Femur (tissue), 1 donor: ENCODE results near the gene PLCB2.

Experiments
- DNase-seq: peaks from one replicate; pipeline ENCODE4 v3.0.0-alpha.2; 2017

PLCB2 gene

DNA sequence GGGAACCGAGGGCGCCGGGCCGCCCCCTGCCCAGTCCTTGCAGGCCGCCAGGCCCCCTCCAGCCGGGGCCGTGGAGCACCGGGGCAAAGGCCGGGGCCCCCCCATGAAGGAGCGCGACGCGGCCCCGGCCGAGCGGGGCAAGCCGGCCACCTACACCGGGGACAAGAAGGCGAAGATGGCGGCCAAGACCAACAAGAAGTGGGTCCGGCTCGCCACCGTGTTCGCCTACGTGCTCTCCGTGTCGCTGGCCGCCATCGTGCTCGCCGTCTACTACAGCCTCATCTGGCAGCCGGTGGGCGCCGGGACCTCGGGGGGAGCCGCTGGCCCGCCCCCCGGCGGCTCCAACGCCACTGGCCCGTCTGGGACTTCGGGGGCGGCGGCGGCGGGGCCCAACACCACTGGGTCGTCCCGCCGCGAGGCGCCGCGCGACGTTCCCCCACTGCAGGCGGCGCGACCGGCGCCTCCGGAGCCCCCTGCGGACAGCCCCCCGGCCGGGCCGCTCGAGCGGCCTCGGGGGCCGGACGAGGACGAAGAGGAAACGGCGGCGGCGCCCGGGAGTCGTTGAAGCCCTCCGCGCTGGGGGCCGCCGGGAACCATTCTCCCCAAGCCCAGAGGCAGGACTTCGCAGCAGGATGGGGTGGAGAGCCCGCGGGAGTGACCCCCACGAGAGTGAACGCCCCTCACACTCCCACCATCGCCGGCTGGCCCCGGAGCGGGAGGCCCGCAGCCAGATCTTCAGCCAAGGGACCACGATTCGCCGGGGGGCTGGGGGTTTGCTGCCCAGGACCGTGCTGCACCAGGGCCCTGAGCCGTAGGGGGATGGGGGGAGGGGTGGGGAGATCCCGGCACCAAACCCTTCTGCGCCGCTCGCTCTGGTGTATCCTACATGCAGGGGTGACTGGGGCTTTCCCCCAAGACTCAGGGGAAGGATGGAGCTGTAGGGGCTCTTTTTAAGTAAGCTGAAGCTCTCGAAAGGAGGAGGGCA is 16.5 kb upstream of the PLCB2 start:
- no peak for DNase-seq

DNA sequence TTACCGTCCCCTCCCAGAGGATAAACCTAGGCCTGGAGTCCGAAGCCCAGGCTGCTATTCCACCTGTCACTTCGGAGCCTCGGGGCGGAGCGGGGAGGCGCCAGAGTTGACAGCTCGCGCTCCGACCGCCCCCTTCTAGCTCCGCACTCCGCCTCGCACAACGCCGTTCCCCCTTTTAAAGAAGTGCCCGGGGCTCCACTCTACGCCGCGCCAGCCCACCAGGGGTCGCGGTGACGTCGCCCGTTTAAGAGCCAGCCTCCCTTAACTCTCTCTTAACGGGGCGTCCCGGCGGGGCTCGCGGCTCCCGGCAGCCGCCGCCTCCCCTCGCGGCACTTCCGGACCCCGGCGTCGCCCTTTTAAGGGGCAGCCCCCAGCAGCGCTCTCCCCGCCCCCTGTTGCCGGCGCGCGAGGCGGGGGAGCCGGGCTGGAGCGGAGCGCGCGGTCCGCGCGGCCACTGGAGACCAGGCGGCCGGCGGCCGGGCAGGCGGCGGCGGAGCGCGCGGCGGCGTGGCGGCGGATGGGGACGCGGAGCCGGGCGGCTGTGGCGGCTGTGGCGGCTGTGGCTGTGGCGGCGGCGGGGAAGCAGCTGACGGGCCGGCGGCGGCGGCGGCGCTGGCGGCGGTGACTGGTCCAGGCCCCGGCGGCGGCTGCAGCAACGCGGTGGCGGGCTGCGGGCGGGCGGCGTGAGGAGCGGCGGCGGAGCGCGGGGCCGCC is 15.7 kb upstream of the PLCB2 start, which contains the start of gene INAFM2:
TSS of gene INAFM2 (plus strand) at position 454 of the 714 bp plus-strand sequence. CDS start 364 bp downstream, outside the sequence.
- peak; percentile 94 for DNase-seq

DNA sequence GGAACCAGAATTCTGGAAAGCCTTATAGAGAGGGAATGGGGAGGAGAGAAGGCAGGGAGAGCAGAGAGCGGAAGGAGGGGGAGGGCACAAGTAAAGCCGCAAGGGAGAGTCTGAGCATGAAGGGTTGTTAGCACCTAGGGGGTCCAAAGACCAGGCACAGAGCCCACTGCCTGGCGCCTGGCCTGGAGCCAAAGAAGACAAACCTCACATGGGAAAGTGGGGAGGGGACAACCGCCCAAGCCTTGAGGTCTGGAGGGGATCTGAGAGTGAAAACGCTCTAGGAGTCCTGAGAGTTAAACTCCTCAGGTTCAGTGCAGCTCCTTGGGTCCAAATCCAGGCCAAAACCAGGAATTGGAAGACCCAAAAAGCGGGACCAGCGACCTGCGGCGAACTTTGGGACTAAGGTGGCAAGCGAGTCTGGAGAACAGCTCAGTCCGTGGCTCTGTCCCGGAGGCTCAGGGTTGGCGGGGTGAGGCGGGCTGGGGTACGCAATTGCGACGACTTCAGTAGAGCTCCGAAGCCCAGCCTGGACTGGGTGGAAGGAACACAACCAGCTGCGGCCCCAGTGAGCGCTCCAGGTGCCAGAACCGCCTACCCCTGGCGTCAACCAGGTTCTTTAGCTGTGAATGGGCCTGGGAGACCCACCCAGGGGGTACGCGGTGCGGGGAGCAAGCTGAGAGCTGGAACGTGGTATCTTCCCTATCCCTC is 14.9 kb upstream of the PLCB2 start:
- no peak for DNase-seq

DNA sequence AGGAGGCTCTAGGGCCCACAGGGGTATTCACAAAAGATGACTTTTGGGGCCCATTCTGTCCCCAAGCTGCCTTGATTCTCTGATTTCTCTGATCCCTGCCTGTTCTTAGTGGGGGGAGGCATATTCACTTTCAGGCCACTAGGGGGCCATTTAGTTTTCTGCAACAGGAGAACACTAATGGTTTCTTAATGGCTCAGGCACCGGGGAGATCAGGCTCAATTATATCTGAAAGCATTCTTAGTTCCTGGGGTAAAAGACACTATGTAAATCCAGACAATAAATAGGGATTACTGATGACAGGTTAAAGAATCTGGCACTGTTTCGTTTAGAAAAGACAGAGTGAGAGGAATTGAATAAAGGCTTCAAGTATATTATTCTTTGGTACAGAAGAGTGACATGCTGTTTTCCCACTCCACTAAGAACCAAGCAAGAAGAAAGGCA is 13.2 kb upstream of the PLCB2 start:
- no peak for DNase-seq

DNA sequence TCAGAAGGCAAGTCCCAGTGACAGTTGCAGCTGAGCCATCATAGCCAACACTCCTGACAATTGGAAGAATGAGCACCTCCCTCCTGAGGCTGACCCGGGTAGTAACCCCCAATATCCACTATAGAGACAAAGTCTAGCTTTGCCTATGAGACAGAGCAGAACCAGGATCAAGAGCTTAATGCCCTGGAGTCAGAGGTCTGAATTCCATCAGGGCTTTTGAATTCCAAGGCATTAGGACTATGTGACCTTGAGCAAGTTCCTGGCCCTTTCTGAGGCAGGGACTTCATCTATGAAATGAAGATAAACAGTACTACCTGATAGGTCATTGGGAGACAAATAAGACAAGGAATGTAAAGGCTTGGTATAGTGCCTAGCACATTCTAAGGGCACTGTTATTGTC is 12.7 kb upstream of the PLCB2 start:
- no peak for DNase-seq

DNA sequence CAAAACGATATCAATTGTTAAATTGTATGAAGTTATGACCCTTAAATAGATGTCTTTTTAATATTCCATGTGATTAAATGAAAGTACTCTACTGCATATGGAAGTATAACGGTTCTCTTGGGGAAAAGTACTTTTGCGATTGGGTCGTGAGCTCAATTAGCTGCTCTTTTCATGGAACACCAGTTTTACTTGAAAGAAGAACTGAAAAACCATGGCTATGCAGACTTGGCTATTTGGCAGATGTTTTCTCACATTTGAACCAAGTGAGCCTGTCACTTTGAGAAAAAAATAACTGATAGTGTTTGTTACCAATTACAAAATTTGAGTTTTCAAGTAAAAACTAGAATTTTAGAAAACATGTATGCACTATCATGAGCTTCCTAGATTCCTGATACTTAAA is 9.8 kb upstream of the PLCB2 start:
- DNase-seq = no peak

DNA sequence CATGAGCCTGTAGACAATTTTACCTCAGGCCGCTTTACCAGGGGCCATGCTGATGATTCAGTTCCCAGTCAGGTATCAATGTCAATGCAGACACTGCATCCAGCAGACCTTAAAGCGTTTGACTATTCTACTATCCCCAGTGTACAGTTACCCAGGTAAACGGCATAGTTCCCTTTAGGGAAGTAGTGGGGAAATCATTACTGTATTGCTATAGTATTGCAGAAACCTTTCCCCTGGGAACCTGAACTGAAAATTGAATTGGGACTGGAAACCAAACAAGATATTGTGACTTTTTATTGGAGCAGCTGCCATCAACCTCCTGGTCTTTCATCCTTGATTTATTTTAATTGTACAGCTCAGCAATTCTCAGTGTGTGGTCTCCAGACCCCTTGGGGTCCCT is 9.2 kb upstream of the PLCB2 start:
- no peak for DNase-seq

DNA sequence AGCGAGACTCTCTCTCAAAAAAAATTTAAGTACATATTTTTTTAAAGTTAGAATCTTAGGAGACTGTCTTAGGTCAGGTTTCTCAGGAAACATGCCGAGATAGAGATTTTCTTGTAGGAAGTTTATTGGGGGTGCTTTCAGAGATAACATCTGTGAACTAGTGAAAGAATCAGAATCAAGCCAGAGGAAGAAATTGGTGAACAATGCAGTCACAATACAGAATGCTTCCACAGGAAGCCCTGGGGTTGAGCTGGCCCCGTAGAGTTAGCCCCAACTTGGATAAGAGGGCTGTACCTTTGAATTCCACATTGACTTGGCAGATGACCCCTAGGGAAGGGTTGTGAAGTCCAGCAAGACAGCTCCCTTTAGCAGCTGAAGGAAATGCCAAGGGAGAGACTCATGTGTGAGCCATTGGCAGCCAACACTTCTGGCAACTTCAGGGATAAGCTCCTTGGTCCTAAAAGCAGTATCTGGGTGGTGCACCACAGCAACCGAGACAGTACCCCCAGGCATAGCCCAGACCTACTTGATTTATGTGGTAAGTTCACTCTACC is 7.1 kb upstream of the PLCB2 start:
- DNase-seq = no peak

DNA sequence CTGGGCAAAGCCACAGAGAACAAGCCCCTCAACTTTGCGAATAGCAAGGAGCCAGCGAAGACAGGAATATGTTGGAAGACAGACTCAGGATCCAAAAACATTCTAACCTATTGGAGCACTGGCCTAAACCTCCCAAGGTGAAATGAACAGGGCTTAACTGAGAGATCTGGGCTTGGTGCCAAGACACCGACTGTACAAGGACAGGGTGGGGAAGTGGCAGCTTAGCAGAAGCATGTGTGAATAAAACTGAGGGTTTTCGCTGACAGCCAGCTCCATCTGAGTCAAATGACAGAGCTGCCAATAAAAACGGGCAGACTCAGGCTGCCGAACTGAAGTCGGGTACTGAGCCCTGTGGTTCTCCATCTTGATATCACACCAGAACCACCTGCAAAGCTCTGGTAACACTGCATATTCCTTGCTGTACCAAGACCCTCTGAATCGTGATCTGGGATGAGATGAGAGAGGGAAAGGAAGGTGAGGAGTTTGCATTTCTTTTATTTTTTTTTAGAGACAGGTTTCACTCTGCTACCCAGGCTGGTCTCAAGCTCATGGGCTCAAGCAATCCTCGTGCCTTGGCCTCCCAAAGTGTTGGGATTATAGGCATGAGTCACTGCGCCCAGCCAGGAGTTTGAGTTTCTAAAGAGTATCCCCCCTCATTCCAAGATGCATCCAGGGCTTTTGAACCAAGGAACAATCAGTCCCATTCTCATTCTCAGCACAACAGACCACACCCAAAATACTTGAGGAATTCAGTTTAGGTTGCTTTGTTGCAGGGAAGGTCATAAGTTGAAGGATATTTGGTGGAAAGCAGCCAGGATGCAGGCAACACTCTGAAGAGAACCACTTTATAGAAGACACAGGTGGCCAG is 6.0 kb upstream of the PLCB2 start:
- no peak for DNase-seq

DNA sequence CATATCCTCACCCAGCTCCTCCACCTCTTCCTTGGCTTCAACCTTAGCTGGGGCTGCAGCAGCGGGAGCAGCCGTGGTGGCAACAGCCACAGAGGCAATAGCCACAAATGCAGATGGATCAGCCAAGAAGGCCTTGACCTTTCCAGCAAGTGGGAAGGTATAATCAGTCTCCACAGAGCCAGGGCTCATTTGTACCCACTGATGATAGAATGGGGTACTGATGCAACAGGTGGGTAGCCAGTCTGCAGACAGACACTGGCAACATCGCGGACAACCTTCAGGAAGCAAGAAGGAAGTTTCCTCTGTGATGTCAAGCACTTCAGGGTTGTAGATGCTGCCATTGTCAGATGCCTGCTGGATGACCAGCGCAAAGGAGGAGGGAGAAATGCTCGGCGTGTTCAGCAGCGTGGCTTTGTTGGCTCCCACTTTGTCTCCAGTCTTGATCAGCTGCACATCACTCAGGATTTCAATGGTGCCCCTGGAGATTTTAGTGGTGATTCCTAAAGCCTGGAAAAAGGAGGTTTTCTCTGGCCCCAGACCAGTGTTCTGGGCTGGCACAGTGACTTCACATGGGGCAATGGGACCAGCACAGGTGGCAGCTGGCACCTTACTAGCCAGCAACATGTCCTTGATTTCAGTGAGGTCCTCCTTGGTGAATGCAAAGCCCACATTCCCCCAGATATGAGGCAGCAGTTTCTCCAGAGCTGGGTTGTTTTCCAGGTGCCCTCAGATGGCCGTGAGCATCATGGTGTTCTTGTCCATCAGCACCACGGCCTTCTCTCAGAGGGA is 4.8 kb upstream of the PLCB2 start:
- no peak for DNase-seq

DNA sequence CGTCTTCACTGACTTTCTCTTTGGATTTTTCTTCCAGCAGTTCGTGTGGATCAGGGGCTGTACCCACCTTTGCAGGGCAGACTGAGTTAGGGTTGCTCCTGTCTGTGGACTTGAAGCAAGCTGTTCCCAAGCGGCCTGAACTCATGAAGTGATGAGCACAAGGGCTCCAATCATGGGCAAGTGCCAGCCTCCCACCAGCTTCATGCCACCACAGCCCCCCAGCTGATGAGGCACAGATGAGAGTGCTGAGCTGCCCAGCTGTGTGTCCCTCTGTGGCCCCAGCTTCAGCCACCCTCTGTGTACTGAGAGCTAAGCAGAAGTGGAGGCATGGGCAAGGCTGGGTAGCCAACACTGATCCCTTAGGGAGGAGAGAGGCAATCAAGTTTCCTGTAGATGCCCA is 3.3 kb upstream of the PLCB2 start:
- no peak for DNase-seq

DNA sequence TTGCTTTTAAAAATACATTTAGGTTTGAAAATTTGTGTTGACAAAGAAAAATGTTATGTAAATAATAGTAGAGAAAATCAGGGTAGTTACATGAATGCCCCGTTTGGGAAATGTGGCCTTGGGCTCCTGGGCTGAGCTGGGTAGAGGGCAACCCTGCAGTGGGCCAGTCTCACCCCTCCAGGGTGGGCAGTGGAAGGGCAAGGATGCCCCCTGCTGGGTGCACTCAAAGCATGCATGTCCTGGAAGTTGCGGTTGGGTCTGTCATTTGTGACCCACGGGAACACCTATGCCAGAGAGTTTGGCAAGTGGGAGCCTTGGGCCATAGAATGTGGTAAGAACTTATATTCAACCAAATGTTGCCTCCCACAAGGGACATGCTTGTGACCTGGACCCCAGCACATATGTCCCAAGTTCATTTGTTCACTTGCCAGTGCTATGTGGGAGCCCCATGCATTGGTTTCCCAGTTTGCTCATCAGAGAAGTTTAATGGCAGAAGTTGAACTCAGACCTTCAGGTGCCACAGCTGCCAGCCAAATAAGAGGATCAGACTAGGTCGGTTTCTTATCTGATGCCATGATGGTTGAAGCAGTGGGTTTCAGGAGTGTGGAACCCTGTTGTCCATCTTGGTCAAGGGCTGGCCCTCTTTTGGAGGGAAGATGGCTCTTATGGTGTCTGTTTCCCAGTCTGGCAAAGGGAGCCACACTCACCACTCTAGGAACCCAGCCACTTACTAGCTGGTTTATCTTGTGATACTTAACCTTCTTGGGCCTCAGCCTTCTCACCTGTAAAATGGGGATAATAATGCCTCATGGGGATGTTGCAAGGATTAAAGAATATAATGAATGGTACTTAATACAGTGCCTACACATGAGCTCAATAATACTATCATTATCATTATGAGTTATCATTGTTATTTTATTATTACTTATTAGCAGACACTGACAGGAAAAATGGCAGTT is 2.5 kb upstream of the PLCB2 start:
- DNase-seq = peak; percentile 69

DNA sequence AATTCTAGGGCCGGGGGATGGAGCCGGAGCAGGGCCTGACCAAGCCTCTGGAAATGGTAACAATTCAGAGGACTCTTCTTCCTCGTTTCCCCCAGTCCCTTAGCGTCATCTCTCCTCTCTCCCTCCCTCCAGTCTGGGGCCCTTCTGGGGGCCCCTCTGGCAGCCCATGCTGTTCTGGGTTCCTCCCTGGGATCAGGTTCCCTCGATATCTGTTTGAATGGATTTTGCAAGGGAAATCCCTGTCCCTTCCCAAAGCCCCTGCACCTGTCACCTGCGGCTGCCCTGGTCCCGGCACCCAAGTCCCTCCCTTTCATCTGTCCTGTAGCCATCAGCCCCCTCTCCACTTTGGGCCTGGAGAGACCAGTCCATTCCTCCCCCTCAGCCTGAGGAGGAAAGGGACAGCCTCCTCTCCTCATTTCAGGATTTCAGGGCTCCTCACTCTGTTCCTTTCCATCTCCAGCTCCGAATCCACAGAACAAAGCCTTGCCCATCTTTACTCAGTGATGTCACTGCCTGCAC is 1.7 kb upstream of the PLCB2 start:
- no peak for DNase-seq

DNA sequence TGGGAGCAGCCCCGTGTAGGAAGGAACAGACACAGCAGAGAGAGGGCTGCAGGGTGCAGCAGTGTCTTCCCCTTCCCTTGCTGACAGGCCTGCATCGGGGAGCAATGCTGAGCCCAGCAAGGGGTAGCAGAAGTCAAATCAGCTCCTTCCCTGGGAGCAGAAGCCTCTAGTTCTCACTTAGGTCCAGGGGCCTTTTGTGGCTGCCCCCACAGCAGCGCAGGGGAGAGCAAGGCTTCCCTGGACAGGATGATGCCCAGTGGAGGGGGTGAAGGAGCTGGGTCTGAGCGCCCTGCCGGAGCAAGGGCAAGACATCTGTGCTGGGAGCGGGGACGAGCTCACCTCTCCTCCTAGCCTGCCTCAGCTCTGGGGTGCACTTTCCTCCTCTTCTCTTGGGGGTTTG is 827 bp downstream of the PLCB2 start:
- no peak for DNase-seq

DNA sequence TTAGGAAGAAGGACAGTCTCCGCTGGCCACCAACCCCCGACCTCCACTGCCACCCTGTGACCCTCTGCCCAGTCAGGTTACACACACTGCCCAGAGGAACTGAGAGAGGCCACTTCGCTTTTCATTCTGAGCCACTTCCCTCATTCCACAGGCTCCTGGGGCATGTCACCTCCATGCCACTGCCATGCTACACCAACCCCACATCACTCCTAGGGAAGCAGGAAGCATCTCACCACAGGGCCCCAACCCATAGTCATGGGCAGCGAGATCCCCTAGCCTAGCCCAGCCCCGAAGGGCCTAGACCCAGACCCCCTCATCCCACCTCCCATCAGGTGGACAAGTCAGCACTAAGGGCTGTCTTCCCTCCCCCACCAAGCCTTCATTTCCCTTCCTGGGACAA is 1.4 kb downstream of the PLCB2 start:
- no peak for DNase-seq

DNA sequence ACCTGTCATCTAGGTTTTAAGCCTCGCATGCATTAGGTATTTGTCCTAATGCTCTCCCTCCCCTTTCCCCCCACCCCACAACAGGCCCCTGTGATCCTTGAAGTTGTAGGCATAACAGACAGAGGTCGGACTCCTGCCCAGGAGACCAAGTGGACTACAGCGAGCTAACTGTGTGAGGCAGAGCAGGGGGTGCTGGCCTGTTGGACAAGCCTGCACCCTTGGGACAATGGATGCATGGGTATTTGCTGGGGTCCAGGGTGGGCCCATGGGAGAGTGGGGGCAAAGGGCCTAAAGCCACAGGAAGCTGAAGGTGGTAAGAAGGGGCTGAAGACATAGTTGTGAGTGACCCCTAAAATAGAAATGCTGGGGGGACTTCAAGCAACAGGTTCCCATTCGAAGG is 2.5 kb downstream of the PLCB2 start:
- no peak for DNase-seq

DNA sequence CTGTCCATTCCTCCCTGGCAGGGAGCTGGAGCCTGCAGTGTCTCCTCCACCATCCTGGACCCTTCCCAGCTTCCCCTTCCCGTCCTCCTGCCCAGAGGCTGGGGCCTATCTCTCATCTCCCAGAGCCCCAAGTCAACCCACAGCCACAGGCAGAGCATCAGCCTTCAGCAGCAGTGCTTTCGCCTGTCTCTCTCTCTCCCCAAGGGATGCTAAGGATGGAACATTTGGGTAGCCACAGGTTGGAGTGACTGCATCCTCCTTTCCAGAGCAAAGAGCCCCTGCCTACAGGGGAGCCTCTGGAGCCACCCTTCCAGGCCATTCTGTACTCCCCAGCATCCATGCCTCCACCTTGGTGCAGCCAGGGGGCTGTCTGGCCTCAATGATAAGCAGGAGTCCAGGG is 4.2 kb downstream of the PLCB2 start:
- DNase-seq = no peak

DNA sequence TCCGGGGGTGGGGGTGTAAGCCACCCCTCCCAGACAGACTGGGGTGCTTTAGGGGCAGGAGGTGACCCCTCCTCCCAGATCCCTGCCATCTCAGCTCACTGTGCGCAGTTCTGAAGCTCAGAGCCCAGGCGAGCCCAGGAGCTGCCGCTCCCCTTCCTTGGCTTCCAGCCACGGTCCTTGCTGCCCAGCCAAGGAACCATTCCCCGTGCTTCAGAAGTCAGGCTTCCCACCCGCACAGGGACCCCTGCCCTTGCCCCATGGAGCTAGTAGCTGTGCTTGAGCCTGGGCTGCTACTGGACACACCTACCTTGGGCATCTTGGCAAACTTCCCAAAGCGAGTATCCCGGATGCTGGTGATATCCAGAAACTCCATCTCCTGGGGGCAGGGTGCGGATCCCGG is 4.8 kb downstream of the PLCB2 start:
- DNase-seq = no peak

DNA sequence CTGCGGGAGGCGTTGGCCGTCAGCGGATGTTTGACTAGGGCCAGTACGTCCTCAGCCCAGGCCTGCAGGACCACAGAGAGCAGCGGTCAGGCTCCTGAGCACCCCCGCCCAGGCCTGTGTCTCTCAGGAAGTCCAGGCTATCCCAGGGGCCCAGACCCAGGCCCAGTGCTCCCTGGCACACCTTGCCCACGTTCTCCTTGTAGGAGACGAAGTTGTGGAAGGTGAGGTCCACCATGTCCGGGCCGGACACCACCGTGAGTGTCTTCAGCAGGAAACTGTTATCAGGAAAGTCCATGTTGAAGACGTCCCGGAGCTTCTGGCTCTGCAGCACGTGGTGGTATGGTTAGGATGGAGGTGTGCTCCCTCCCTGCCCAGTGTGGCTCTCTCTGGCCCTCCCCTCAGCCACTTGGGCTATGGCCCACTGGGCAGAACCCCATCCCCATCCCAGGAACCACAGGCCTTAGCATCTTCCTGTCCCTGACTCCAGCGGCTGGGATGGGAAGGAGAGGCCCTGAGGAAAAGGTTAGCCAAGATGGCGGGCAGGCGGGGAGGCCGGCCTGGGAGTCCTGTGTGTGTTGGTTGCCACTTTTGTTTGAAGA is 5.3 kb downstream of the PLCB2 start:
- DNase-seq = no peak
